ENCODE measurements around the gene VWA8. TPM values are rescaled to one million over a fixed set of nuclear protein-coding genes. Genes with fewer than 3 reads are reported as not detected.
"Not testable (repeated sequence)": the region's sequence is repeated elsewhere in the genome, so short reads cannot be mapped to it uniquely, and the experiment has no call there.

The VWA8 gene
- total RNA-seq, 6 experiments from 2014 or later: 11.3 to 14.7 (median 13.8) TPM

DNA sequence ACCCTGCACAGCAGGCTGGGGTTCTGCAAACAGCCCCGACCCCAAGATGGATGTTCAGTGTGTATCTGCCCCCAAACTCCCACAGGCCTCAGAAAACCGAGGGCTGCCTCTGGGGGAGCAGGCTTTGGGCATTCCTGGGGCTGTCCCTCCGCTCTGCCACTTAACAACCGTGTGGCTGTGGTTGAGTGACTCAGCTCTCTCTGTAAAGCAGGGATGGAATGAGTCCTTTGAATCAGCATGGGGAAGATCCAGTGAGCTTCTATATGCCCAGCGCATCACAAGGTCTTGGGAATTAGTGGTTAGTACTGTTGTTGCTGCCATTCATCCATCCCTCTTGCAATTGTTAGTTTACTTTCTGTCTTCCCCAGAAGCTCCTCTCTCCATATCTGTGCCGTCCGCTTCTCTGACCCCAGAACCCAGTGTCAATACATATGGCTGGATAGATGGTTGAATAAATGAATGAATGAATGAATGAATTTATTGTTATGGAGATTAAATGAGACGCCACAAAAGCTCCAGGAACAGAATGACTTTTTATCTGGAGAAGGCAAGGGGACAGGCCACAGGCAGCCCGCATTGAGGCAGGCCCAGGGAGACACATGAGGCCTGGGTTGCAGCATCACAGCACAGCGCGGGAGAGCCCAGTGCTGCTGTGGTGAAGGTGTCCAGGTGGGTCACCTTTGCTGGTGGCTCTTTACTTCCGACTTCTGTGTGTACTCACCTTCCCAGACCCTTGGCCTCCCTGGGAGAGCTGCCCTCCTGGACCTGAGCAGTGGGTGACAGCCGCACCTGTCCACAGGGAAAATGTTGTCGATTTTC is 414.3 kb downstream of the VWA8 start:
- H3K4me1 Mint-ChIP-seq (ENCODE audit: low read depth): peaks cover 42% of the 10 kb centered on the region
- H3K27ac Mint-ChIP-seq: peak overlapping the region; percentile 40
- 0 out of 2 replicates have a peak overlapping the region, but pooled peaks have one; percentile 2 for H3K4me3 Mint-ChIP-seq
- TF ChIP-seq, protein P1, sequence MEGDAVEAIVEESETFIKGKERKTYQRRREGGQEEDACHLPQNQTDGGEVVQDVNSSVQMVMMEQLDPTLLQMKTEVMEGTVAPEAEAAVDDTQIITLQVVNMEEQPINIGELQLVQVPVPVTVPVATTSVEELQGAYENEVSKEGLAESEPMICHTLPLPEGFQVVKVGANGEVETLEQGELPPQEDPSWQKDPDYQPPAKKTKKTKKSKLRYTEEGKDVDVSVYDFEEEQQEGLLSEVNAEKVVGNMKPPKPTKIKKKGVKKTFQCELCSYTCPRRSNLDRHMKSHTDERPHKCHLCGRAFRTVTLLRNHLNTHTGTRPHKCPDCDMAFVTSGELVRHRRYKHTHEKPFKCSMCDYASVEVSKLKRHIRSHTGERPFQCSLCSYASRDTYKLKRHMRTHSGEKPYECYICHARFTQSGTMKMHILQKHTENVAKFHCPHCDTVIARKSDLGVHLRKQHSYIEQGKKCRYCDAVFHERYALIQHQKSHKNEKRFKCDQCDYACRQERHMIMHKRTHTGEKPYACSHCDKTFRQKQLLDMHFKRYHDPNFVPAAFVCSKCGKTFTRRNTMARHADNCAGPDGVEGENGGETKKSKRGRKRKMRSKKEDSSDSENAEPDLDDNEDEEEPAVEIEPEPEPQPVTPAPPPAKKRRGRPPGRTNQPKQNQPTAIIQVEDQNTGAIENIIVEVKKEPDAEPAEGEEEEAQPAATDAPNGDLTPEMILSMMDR (IDR thresholded peaks at IDR 0.05): no peak
- peaks cover 13% of the 10 kb centered on the region for H3K9me3 Mint-ChIP-seq
- H3K36me3 Mint-ChIP-seq (ENCODE audit: low read depth): peaks cover 17% of the 10 kb centered on the region
- peak; percentile 91 for DNase-seq
- H3K27me3 Mint-ChIP-seq (ENCODE audit: insufficient read depth): peaks cover 29% of the 10 kb centered on the region

DNA sequence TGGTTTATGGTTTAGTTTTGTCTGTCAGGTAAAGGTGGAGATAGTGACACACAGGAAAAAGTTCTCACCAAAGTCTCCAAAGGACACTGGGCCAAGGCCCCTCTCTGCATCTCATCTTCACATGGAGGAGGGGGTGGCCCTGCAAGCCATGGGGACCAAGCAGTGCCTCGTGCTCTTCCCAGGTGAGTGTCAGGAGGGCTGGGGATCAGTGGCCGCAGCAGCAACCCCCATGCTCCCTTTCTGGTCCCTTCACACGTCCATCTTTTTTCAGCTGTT is 415.5 kb downstream of the VWA8 start:
- H3K4me3 Mint-ChIP-seq: no peak overlapping the region
- no peak for DNase-seq
- peaks cover 17% of the 10 kb centered on the region for H3K36me3 Mint-ChIP-seq (ENCODE audit: low read depth)

GRCh38 chr13:41543664-41544300 is 417.1 kb downstream of the VWA8 start:
- peaks cover 17% of the 10 kb centered on the region for H3K36me3 Mint-ChIP-seq (ENCODE audit: low read depth)
- H3K4me1 Mint-ChIP-seq (ENCODE audit: low read depth): peaks cover 42% of the 10 kb centered on the region
- H3K27me3 Mint-ChIP-seq (ENCODE audit: insufficient read depth): peaks cover 27% of the 10 kb centered on the region
- peaks cover 13% of the 10 kb centered on the region for H3K9me3 Mint-ChIP-seq
- TF ChIP-seq, protein P1 (IDR thresholded peaks at IDR 0.05): no peak
- no peak overlapping the region for H3K27ac Mint-ChIP-seq
- H3K4me3 Mint-ChIP-seq: no peak overlapping the region
- DNase-seq: no peak

More for the DNA sequence above, 415.5 kb downstream of the VWA8 start:
- Mint-ChIP-seq H3K27me3 (ENCODE audit: insufficient read depth) (peaks cover 25% of the 10 kb centered on the region), H3K27ac (no peak overlapping the region), H3K4me1 (ENCODE audit: low read depth) (peaks cover 42% of the 10 kb centered on the region), H3K9me3 (peaks cover 13% of the 10 kb centered on the region)
- TF ChIP-seq, protein P1 (IDR thresholded peaks at IDR 0.05): no peak

DNA sequence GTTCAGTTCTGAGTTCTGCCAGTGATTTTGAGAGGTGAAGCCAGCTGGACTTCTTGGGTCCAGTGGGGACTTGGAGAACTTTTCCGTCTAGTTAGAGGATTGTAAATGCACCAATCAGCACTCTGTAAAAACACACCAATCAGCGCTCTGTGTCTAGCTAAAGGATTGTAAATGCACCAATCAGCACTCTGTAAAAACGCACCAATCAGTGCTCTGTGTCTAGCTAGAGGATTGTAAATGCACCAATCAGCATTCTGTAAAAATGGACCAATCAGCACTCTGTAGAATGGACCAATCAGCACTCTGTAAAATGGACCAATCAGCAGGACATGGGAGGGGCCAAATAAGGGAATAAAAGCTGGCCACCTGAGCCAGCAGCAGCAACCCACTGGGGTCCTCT is 418.1 kb downstream of the VWA8 start:
- peaks cover 17% of the 10 kb centered on the region for H3K36me3 Mint-ChIP-seq (ENCODE audit: low read depth)

GRCh38 chr13:41542281-41542680 is 418.6 kb downstream of the VWA8 start:
- DNase-seq: no peak
- Mint-ChIP-seq H3K36me3 (ENCODE audit: low read depth) (peaks cover 17% of the 10 kb centered on the region), H3K4me1 (ENCODE audit: low read depth) (peaks cover 33% of the 10 kb centered on the region), H3K27ac (no peak overlapping the region), H3K27me3 (ENCODE audit: insufficient read depth) (peaks cover 35% of the 10 kb centered on the region), H3K9me3 (peaks cover 13% of the 10 kb centered on the region), H3K4me3 (no peak overlapping the region)
- TF ChIP-seq, protein P1 (IDR thresholded peaks at IDR 0.05): no peak

More for the DNA sequence above, 418.1 kb downstream of the VWA8 start:
- Mint-ChIP-seq H3K9me3 (peaks cover 13% of the 10 kb centered on the region), H3K27me3 (ENCODE audit: insufficient read depth) (peaks cover 30% of the 10 kb centered on the region), H3K4me1 (ENCODE audit: low read depth) (peaks cover 38% of the 10 kb centered on the region)
- not testable (repeated sequence) for DNase-seq, H3K4me3 Mint-ChIP-seq, H3K27ac Mint-ChIP-seq
